Measurements from ENCODE around the gene PCDHA3.

DNA sequence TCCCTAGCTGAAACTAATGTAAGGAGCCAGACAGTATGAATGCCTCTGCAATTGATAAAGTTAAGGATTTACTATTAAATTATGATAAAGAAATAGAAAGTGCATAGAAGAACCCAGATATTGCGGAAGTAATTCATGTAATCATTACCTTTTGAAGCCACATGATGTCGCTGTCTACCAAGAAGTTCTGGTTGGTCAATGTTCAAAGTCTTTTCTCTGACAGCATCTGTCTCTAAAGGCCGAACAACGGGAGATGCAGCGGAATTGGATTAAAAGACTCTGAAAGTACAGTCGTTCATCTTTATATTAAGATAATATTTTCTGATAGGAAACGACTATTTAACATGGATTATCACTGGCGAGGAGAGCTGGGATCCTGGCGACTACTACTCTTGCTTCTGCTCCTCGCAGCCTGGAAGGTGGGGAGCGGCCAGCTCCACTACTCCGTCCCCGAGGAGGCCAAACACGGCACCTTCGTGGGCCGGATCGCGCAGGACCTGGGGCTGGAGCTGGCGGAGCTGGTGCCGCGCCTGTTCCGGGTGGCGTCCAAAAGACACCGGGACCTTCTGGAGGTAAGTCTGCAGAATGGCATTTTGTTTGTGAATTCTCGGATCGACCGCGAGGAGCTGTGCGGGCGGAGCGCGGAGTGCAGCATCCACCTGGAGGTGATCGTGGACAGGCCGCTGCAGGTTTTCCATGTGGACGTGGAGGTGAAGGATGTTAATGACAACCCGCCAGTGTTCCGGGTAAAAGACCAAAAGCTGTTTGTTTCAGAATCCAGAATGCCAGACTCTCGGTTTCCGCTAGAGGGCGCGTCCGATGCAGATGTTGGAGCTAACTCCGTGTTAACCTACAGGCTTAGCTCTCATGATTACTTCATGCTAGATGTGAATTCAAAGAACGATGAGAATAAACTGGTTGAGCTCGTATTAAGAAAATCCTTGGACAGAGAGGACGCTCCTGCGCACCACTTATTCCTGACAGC, 40.4 kb downstream of the PCDHA3 start, which contains the start of gene PCDHA8:
- TF ChIP-seq, protein P1, sequence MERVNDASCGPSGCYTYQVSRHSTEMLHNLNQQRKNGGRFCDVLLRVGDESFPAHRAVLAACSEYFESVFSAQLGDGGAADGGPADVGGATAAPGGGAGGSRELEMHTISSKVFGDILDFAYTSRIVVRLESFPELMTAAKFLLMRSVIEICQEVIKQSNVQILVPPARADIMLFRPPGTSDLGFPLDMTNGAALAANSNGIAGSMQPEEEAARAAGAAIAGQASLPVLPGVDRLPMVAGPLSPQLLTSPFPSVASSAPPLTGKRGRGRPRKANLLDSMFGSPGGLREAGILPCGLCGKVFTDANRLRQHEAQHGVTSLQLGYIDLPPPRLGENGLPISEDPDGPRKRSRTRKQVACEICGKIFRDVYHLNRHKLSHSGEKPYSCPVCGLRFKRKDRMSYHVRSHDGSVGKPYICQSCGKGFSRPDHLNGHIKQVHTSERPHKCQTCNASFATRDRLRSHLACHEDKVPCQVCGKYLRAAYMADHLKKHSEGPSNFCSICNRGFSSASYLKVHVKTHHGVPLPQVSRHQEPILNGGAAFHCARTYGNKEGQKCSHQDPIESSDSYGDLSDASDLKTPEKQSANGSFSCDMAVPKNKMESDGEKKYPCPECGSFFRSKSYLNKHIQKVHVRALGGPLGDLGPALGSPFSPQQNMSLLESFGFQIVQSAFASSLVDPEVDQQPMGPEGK (CRISPR knock-in tag; IDR thresholded peaks at IDR 0.05; ENCODE audit: borderline replicate concordance) = no peak
- TF ChIP-seq, protein P2, sequence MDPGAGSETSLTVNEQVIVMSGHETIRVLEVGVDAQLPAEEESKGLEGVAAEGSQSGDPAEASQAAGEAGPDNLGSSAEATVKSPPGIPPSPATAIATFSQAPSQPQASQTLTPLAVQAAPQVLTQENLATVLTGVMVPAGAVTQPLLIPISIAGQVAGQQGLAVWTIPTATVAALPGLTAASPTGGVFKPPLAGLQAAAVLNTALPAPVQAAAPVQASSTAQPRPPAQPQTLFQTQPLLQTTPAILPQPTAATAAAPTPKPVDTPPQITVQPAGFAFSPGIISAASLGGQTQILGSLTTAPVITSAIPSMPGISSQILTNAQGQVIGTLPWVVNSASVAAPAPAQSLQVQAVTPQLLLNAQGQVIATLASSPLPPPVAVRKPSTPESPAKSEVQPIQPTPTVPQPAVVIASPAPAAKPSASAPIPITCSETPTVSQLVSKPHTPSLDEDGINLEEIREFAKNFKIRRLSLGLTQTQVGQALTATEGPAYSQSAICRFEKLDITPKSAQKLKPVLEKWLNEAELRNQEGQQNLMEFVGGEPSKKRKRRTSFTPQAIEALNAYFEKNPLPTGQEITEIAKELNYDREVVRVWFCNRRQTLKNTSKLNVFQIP (CRISPR knock-in tag; IDR thresholded peaks at IDR 0.05; ENCODE audit: borderline replicate concordance, low read depth) = no peak
- no peak for TF ChIP-seq ARNTL (CRISPR knock-in tag; IDR thresholded peaks at IDR 0.05; ENCODE audit: borderline replicate concordance, low read depth)
- no peak for TF ChIP-seq RARB (CRISPR knock-in tag; IDR thresholded peaks at IDR 0.05)
- no peak for TF ChIP-seq ZFP30 (CRISPR knock-in tag; IDR thresholded peaks at IDR 0.05)
- TF ChIP-seq ESRRG (CRISPR knock-in tag; IDR thresholded peaks at IDR 0.05) = no peak
- TF ChIP-seq, protein P3, sequence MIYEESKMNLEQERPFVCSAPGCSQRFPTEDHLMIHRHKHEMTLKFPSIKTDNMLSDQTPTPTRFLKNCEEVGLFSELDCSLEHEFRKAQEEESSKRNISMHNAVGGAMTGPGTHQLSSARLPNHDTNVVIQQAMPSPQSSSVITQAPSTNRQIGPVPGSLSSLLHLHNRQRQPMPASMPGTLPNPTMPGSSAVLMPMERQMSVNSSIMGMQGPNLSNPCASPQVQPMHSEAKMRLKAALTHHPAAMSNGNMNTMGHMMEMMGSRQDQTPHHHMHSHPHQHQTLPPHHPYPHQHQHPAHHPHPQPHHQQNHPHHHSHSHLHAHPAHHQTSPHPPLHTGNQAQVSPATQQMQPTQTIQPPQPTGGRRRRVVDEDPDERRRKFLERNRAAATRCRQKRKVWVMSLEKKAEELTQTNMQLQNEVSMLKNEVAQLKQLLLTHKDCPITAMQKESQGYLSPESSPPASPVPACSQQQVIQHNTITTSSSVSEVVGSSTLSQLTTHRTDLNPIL (CRISPR knock-in tag; IDR thresholded peaks at IDR 0.05; ENCODE audit: low read depth) = no peak
